A673 (cell line): ENCODE results near the gene CCDC30.

Source experiments
- EZH2 ChIP-seq: fragments of 200-600 bp; sonication (generic); IDR thresholded peaks from 2 replicates; pipeline ENCODE4 v1.6.1; 2017; ENCODE audit warnings: borderline replicate concordance, low read depth, mild to moderate bottlenecking, mixed read lengths, antibody characterized with exemption, low read length; ENCODE audit not compliant: poor library complexity, severe bottlenecking
- TF ChIP-seq, protein P1 (sequence below): fragments of 300-800, 200-600 bp; sonication (generic); conservative IDR thresholded peaks from 2 replicates; pipeline ENCODE4 v1.5.1; 2017; ENCODE audit warnings: low read depth, mild to moderate bottlenecking, antibody characterized with exemption, low read length, moderate library complexity, mixed read lengths

DNA sequence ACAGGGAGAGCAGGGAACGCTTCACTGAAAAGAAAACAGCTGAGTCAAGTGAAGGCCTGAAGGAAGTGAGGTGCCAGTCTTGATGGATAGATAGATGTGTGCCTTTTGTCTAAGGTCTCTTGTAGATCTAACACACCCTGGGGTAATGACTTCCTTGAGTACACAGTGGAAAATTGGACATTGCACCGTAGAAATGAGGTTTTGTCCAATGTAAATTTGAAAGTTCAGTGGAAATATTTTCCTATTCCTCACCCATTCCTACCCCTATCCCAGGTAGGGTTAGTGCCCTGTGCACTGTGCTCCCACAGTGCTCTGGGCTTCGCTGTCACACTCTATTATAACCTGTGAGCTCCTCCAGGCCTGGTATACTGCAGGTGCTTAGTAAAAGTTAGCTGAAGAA, 31.6 kb upstream of the CCDC30 start:
- TF ChIP-seq, protein P1, sequence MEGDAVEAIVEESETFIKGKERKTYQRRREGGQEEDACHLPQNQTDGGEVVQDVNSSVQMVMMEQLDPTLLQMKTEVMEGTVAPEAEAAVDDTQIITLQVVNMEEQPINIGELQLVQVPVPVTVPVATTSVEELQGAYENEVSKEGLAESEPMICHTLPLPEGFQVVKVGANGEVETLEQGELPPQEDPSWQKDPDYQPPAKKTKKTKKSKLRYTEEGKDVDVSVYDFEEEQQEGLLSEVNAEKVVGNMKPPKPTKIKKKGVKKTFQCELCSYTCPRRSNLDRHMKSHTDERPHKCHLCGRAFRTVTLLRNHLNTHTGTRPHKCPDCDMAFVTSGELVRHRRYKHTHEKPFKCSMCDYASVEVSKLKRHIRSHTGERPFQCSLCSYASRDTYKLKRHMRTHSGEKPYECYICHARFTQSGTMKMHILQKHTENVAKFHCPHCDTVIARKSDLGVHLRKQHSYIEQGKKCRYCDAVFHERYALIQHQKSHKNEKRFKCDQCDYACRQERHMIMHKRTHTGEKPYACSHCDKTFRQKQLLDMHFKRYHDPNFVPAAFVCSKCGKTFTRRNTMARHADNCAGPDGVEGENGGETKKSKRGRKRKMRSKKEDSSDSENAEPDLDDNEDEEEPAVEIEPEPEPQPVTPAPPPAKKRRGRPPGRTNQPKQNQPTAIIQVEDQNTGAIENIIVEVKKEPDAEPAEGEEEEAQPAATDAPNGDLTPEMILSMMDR = no peak
- no peak for TF ChIP-seq EZH2
